HEK293 (cell line): ENCODE measurements around the gene TP53BP2.

ENCODE experiments used
- BCL11A ChIP-seq: fragments of 450-650 bp; formaldehyde crosslinking; IDR thresholded peaks from 2 replicates; pipeline ENCODE4 v1.5.1; 2016; ENCODE audit warnings: low read depth, missing biosample characterization, missing genetic modification characterization
- PRDM1 ChIP-seq: fragments of 450-650 bp; formaldehyde crosslinking; IDR thresholded peaks from 2 replicates; pipeline ENCODE4; 2016; ENCODE audit warnings: missing biosample characterization, missing genetic modification characterization
- SP3 ChIP-seq: fragments of 450-650 bp; formaldehyde crosslinking; IDR thresholded peaks from 2 replicates; pipeline ENCODE4 v1.5.1; 2016; ENCODE audit warnings: missing biosample characterization, missing genetic modification characterization
- YY1 ChIP-seq: fragments of 450-650 bp; formaldehyde crosslinking; IDR thresholded peaks from 2 replicates; pipeline ENCODE4 v1.5.1; 2018; ENCODE audit warnings: missing biosample characterization, missing genetic modification characterization
- ZBTB26 ChIP-seq: fragments of 450-650 bp; formaldehyde crosslinking; optimal IDR thresholded peaks from 2 replicates; pipeline ENCODE3; 2016; ENCODE audit warnings: missing biosample characterization, mild to moderate bottlenecking, missing genetic modification characterization
- ZNF112 ChIP-seq: fragments of 450-650 bp; formaldehyde crosslinking; IDR thresholded peaks from 2 replicates; pipeline ENCODE4 v1.5.0; 2017; ENCODE audit warnings: missing biosample characterization, missing genetic modification characterization
- ZNF133 ChIP-seq: fragments of 450-650 bp; formaldehyde crosslinking; IDR thresholded peaks from 2 replicates; pipeline ENCODE4 v1.5.1; 2016; ENCODE audit warnings: missing biosample characterization, missing genetic modification characterization
- ZNF670 ChIP-seq: fragments of 450-650 bp; formaldehyde crosslinking; IDR thresholded peaks from 2 replicates; pipeline ENCODE4 v1.5.1; 2016; ENCODE audit warnings: missing biosample characterization, missing genetic modification characterization, low read depth
- TF ChIP-seq, protein P1 (sequence below): fragments of 450-650 bp; formaldehyde crosslinking; IDR thresholded peaks from 2 replicates; pipeline ENCODE4 v1.5.1; 2016; ENCODE audit warnings: missing biosample characterization, missing genetic modification characterization, low read depth

GRCh38 chr1:223738465-223739365 is 107.0 kb downstream of the TP53BP2 start:
- no peak for TF ChIP-seq ZNF133 (tag by site-specific recombination)
- TF ChIP-seq ZNF670 (tag by site-specific recombination), result no peak
- TF ChIP-seq, protein P1, sequence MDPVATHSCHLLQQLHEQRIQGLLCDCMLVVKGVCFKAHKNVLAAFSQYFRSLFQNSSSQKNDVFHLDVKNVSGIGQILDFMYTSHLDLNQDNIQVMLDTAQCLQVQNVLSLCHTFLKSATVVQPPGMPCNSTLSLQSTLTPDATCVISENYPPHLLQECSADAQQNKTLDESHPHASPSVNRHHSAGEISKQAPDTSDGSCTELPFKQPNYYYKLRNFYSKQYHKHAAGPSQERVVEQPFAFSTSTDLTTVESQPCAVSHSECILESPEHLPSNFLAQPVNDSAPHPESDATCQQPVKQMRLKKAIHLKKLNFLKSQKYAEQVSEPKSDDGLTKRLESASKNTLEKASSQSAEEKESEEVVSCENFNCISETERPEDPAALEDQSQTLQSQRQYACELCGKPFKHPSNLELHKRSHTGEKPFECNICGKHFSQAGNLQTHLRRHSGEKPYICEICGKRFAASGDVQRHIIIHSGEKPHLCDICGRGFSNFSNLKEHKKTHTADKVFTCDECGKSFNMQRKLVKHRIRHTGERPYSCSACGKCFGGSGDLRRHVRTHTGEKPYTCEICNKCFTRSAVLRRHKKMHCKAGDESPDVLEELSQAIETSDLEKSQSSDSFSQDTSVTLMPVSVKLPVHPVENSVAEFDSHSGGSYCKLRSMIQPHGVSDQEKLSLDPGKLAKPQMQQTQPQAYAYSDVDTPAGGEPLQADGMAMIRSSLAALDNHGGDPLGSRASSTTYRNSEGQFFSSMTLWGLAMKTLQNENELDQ (tag by site-specific recombination), result no peak
- TF ChIP-seq SP3 (tag by site-specific recombination), result no peak
- no peak for TF ChIP-seq YY1
- no peak for TF ChIP-seq ZNF112 (tag by site-specific recombination)
- peak; percentile 19 for TF ChIP-seq ZBTB26 (tag by site-specific recombination)
- no peak for TF ChIP-seq BCL11A (tag by site-specific recombination)
- no peak for TF ChIP-seq PRDM1
